HUES48 (cell line): Measurements from ENCODE around the gene ENHO.

ENCODE experiments used
- H3K27ac ChIP-seq: one replicate; pipeline ENCODE4 v1.7.0; 2013; ENCODE audit warnings: low read depth, low read length, inconsistent platforms
- H3K27me3 ChIP-seq: 2 replicates; pipeline ENCODE4 v1.6.1; 2013; ENCODE audit warnings: mild to moderate bottlenecking, low read length; ENCODE audit not compliant: control insufficient read depth, insufficient read depth
- H3K36me3 ChIP-seq: 2 replicates; pipeline ENCODE4 v1.6.1; 2013; ENCODE audit warnings: low read length; ENCODE audit not compliant: control insufficient read depth, insufficient read depth
- H3K4me1 ChIP-seq: 2 replicates; pipeline ENCODE4 v1.6.1; 2013; ENCODE audit warnings: mild to moderate bottlenecking, low read length; ENCODE audit not compliant: control insufficient read depth, insufficient read depth
- H3K4me3 ChIP-seq: 2 replicates; pipeline ENCODE4 v1.5.1; 2013; ENCODE audit warnings: mild to moderate bottlenecking, low read depth, low read length
- H3K9ac ChIP-seq: 2 replicates; pipeline ENCODE4 v1.6.1; 2013; ENCODE audit warnings: mild to moderate bottlenecking, low read depth, low read length, moderate library complexity
- H3K9me3 ChIP-seq: 2 replicates; pipeline ENCODE4 v1.6.1; 2013; ENCODE audit warnings: low read length; ENCODE audit not compliant: control insufficient read depth, insufficient read depth

Gene ENHO

GRCh38 chr9:34503406-34503805, 19.4 kb downstream of the ENHO start:
- Histone ChIP-seq H3K4me1 (no peaks in the 10 kb centered on the region), H3K9ac (no peak overlapping the region), H3K27me3 (no peaks in the 10 kb centered on the region), H3K27ac (no peak overlapping the region), H3K36me3 (no peaks in the 10 kb centered on the region), H3K4me3 (no peak overlapping the region), H3K9me3 (no peaks in the 10 kb centered on the region)

GRCh38 chr9:34502891-34503290, 19.9 kb downstream of the ENHO start:
- Histone ChIP-seq H3K4me1 (no peaks in the 10 kb centered on the region), H3K9me3 (no peaks in the 10 kb centered on the region), H3K4me3 (no peak overlapping the region), H3K27ac (no peak overlapping the region), H3K27me3 (no peaks in the 10 kb centered on the region), H3K9ac (no peak overlapping the region), H3K36me3 (no peaks in the 10 kb centered on the region)

GRCh38 chr9:34502471-34502870, 20.3 kb downstream of the ENHO start:
- Histone ChIP-seq H3K27me3 (no peaks in the 10 kb centered on the region), H3K27ac (no peak overlapping the region), H3K36me3 (no peaks in the 10 kb centered on the region), H3K4me3 (no peak overlapping the region), H3K9me3 (no peaks in the 10 kb centered on the region), H3K9ac (no peak overlapping the region), H3K4me1 (no peaks in the 10 kb centered on the region)

- Histone ChIP-seq H3K4me3 (no peak overlapping the region), H3K27ac (no peak overlapping the region), H3K36me3 (no peaks in the 10 kb centered on the region), H3K9me3 (no peaks in the 10 kb centered on the region), H3K9ac (no peak overlapping the region), H3K27me3 (no peaks in the 10 kb centered on the region), H3K4me1 (no peaks in the 10 kb centered on the region)
These were observed 20.8 kb downstream of the ENHO start for GRCh38 chr9:34501889-34502425.

- H3K9me3 ChIP-seq: no peaks in the 10 kb centered on the region
- H3K27me3 ChIP-seq: no peaks in the 10 kb centered on the region
These were observed 21.4 kb downstream of the ENHO start for GRCh38 chr9:34501372-34501771.

GRCh38 chr9:34500623-34501267, 22.0 kb downstream of the ENHO start:
- Histone ChIP-seq H3K27ac (no peak overlapping the region), H3K9me3 (no peaks in the 10 kb centered on the region), H3K36me3 (no peaks in the 10 kb centered on the region), H3K4me3 (no peak overlapping the region), H3K27me3 (no peaks in the 10 kb centered on the region), H3K4me1 (no peaks in the 10 kb centered on the region), H3K9ac (no peak overlapping the region)

More at GRCh38 chr9:34501372-34501771, 21.4 kb downstream of the ENHO start:
- no peaks in the 10 kb centered on the region for H3K36me3 ChIP-seq
- H3K9ac ChIP-seq: no peak overlapping the region
- no peaks in the 10 kb centered on the region for H3K4me1 ChIP-seq
- H3K27ac ChIP-seq: no peak overlapping the region
- no peak overlapping the region for H3K4me3 ChIP-seq

GRCh38 chr9:34499076-34499475, 23.7 kb downstream of the ENHO start:
- Histone ChIP-seq H3K27me3 (no peaks in the 10 kb centered on the region), H3K4me1 (no peaks in the 10 kb centered on the region), H3K9me3 (no peaks in the 10 kb centered on the region), H3K9ac (no peak overlapping the region), H3K27ac (no peak overlapping the region), H3K4me3 (no peak overlapping the region), H3K36me3 (no peaks in the 10 kb centered on the region)

GRCh38 chr9:34498553-34498952, 24.2 kb downstream of the ENHO start:
- Histone ChIP-seq H3K4me1 (no peaks in the 10 kb centered on the region), H3K27ac (no peak overlapping the region), H3K9ac (no peak overlapping the region), H3K4me3 (no peak overlapping the region), H3K27me3 (no peaks in the 10 kb centered on the region), H3K9me3 (no peaks in the 10 kb centered on the region), H3K36me3 (no peaks in the 10 kb centered on the region)

- H3K27me3 ChIP-seq: no peaks in the 10 kb centered on the region
- no peak overlapping the region for H3K9ac ChIP-seq
- no peak overlapping the region for H3K27ac ChIP-seq
- H3K9me3 ChIP-seq: no peaks in the 10 kb centered on the region
- H3K4me3 ChIP-seq: no peak overlapping the region
- no peaks in the 10 kb centered on the region for H3K36me3 ChIP-seq
- no peaks in the 10 kb centered on the region for H3K4me1 ChIP-seq
These were observed 26.6 kb downstream of the ENHO start for GRCh38 chr9:34496149-34496712.

- H3K9me3 ChIP-seq: no peaks in the 10 kb centered on the region
- H3K36me3 ChIP-seq: no peaks in the 10 kb centered on the region
- H3K27ac ChIP-seq: no peak overlapping the region
- H3K4me1 ChIP-seq: no peaks in the 10 kb centered on the region
- H3K4me3 ChIP-seq: no peak overlapping the region
- no peaks in the 10 kb centered on the region for H3K27me3 ChIP-seq
- no peak overlapping the region for H3K9ac ChIP-seq
These were observed 28.7 kb downstream of the ENHO start for GRCh38 chr9:34493972-34494535.

- Histone ChIP-seq H3K36me3 (no peaks in the 10 kb centered on the region), H3K27ac (no peak overlapping the region), H3K27me3 (no peaks in the 10 kb centered on the region), H3K9ac (no peak overlapping the region), H3K4me3 (no peak overlapping the region), H3K4me1 (no peaks in the 10 kb centered on the region), H3K9me3 (no peaks in the 10 kb centered on the region)
These were observed 30.7 kb downstream of the ENHO start for GRCh38 chr9:34492051-34492450.
